Endothelial cell of umbilical vein (primary cell): ENCODE measurements around the gene PARD3B. TPM values are rescaled to one million over a fixed set of nuclear protein-coding genes. Genes with fewer than 3 reads are reported as not detected.

ENCODE experiments used
- BruUV-seq: library from RNA; stranded (reverse); fragments of 400-500 nt; replicated peaks from 2 replicates; lab custom pipeline; 2021; lab: Mats Ljungman, UMichigan
- CTCF ChIA-PET: fragments of 300-600, 350-600 bp; sonication (Branson Sonifier 250); formaldehyde crosslinking; loops from one replicate; lab custom pipeline; 2021; ENCODE audit warnings: antibody characterized with exemption, inconsistent platforms; lab: Charles Lee
- POLR2A ChIA-PET: fragments of 300-600, 350-600 bp; sonication (Branson Sonifier 250); formaldehyde crosslinking; loops from one replicate; lab custom pipeline; 2021; ENCODE audit warnings: antibody characterized with exemption, inconsistent platforms; lab: Charles Lee
- DNase-seq: peaks from one replicate; pipeline ENCODE4 v3.0.0-alpha.2; 2011; ENCODE audit warnings: low read depth, low spot score
- FAIRE-seq: peaks from 2 replicates; lab custom pipeline; 2011; peaks lifted over from hg19 to GRCh38; lab: Jason Lieb, UNC
- H2AFZ ChIP-seq: 2 replicates; pipeline ENCODE4 v1.6.0; 2012; ENCODE audit warnings: low read depth, low read length, control low read depth, inconsistent platforms
- H3K27ac ChIP-seq: 2 replicates; pipeline ENCODE4 v1.5.1; 2011; ENCODE audit warnings: low read depth, mild to moderate bottlenecking, control low read depth, low read length, moderate library complexity; ENCODE audit not compliant: insufficient read depth
- H3K27me3 ChIP-seq, 2 experiments: 2 replicates each; pipeline versions ENCODE4 v1.6.0 to v1.6.1; 2011; ENCODE audit warnings: low read length in 2 of 2, mixed read lengths in 1 of 2; ENCODE audit not compliant: control insufficient read depth in 2 of 2, insufficient read depth in 2 of 2
- H3K36me3 ChIP-seq, 2 experiments: 2 replicates in 1 of 2; 3 replicates in 1 of 2; pipeline ENCODE4 v1.5.1; 2011; ENCODE audit warnings: low read length in 2 of 2, mild to moderate bottlenecking in 1 of 2, moderate library complexity in 1 of 2; ENCODE audit not compliant: control insufficient read depth in 2 of 2, insufficient read depth in 2 of 2; ENCODE audit errors: extremely low read depth in 1 of 2
- H3K4me1 ChIP-seq: 3 replicates; pipeline ENCODE4 v1.5.1; 2011; ENCODE audit warnings: mild to moderate bottlenecking, low read length; ENCODE audit not compliant: control insufficient read depth, insufficient read depth; ENCODE audit errors: extremely low read depth
- H3K4me2 ChIP-seq: 2 replicates; pipeline ENCODE4 v1.6.1; 2011; ENCODE audit warnings: low read length, control low read depth, mixed read lengths; ENCODE audit not compliant: insufficient read depth
- H3K4me3 ChIP-seq, 3 experiments: fragments of 200-600 bp in 1 of 3; sonication (generic), shearing (Covaris generic) in 1 of 3; replicated peaks in 1 of 3; 2 replicates each; pipeline ENCODE4 v1.5.1; 2011 to 2016; ENCODE audit warnings: control low read depth in 3 of 3, low read length in 3 of 3, mild to moderate bottlenecking in 2 of 3, inconsistent platforms in 1 of 3, low read depth in 1 of 3, moderate library complexity in 1 of 3; ENCODE audit not compliant: insufficient read depth in 1 of 3
- H3K79me2 ChIP-seq: 2 replicates; pipeline ENCODE4 v1.6.0; 2012; ENCODE audit warnings: low read length, inconsistent platforms; ENCODE audit not compliant: control insufficient read depth, insufficient read depth
- H3K9ac ChIP-seq: replicated peaks from 2 replicates; pipeline ENCODE3; 2011; ENCODE audit warnings: low read length, control low read depth; ENCODE audit not compliant: insufficient read depth; ENCODE audit errors: extremely low read depth
- H3K9me1 ChIP-seq: replicated peaks from 3 replicates; pipeline ENCODE4 v1.6.0; 2011; ENCODE audit warnings: mild to moderate bottlenecking, low read length; ENCODE audit not compliant: control insufficient read depth, insufficient read depth; ENCODE audit errors: extremely low read depth
- H3K9me3 ChIP-seq: replicated peaks from 2 replicates; pipeline ENCODE4 v1.5.1; 2012; ENCODE audit warnings: low read length, inconsistent platforms; ENCODE audit not compliant: control insufficient read depth, insufficient read depth
- H4K20me1 ChIP-seq: replicated peaks from 2 replicates; pipeline ENCODE3; 2011; ENCODE audit warnings: mild to moderate bottlenecking, low read length; ENCODE audit not compliant: control insufficient read depth, insufficient read depth; ENCODE audit errors: extremely low read depth
- CTCF ChIP-seq, 2 donors: IDR thresholded peaks; 1 replicate in 1 of 2; 2 replicates in 1 of 2; pipeline ENCODE4 v1.5.1; 2011; ENCODE audit warnings: low read length in 2 of 2, mild to moderate bottlenecking in 2 of 2, moderate library complexity in 2 of 2, control low read depth in 1 of 2, inconsistent platforms in 1 of 2, low read depth in 1 of 2; ENCODE audit not compliant: insufficient read depth in 1 of 2; ENCODE audit errors: extremely low read depth in 1 of 2
- EZH2 ChIP-seq: IDR thresholded peaks from 2 replicates; pipeline ENCODE4 v1.6.1; 2012; ENCODE audit warnings: borderline replicate concordance, low read depth, mild to moderate bottlenecking, moderate library complexity, low read length, inconsistent platforms; ENCODE audit not compliant: severe bottlenecking
- FOS ChIP-seq: IDR thresholded peaks from 2 replicates; pipeline ENCODE4 v1.6.1; 2011; ENCODE audit warnings: mild to moderate bottlenecking, low read length, moderate library complexity, borderline replicate concordance; ENCODE audit not compliant: insufficient read depth
- GATA2 ChIP-seq: IDR thresholded peaks from 2 replicates; pipeline ENCODE4 v1.7.0; 2011; ENCODE audit warnings: low read depth, mild to moderate bottlenecking, moderate library complexity, mixed read lengths, low read length; ENCODE audit not compliant: insufficient read length, insufficient read depth
- JUN ChIP-seq: IDR thresholded peaks from 2 replicates; pipeline ENCODE4 v1.6.1; 2011; ENCODE audit warnings: borderline replicate concordance, low read depth; ENCODE audit not compliant: insufficient read length, insufficient read depth
- MYC ChIP-seq: IDR thresholded peaks from one replicate; pipeline ENCODE4 v1.6.1; 2011; ENCODE audit warnings: mild to moderate bottlenecking, low read depth, low read length
- POLR2A ChIP-seq: IDR thresholded peaks from 2 replicates; pipeline ENCODE4 v1.6.1; 2012; ENCODE audit warnings: low read depth, mild to moderate bottlenecking, control low read depth, low read length
- POLR2AphosphoS5 ChIP-seq: IDR thresholded peaks from 2 replicates; pipeline ENCODE4 v1.6.1; 2012; ENCODE audit warnings: low read depth, mild to moderate bottlenecking, control low read depth, low read length, moderate library complexity; ENCODE audit not compliant: insufficient read depth
- dilution Hi-C: fragments of 300-500 bp; cut with MboI; formaldehyde crosslinking; loops from one replicate; pipeline ENCODE4 v1.15.0; 2019; ENCODE audit warnings: low sequenced_read_pairs; ENCODE audit not compliant: extremely low pct_ligation_motif_present
- intact Hi-C: fragments of 100-400 bp; cut with micrococcal nuclease; formaldehyde crosslinking; loops from one replicate; pipeline ENCODE4 v1.10.0; 2022
- polyA plus RNA-seq, 4 experiments: library from polyadenylated mRNA; depleted of rRNA in 3 of 4; stranded (reverse) in 3 of 4; unstranded in 1 of 4; fragments of >200 nt; gene quantifications; 2 replicates each; pipeline versions ENCODE4 v1.2.1 to v1.2.3, GENCODE V29; 2011 to 2012; ENCODE audit warnings: missing spikeins in 1 of 4
- total RNA-seq: library from RNA; stranded (reverse); gene quantifications from 2 replicates; pipeline ENCODE4 v1.2.3, GENCODE V29; 2021
- TF ChIP-seq, protein P1 (sequence below): IDR thresholded peaks from 2 replicates; pipeline ENCODE4 v1.6.1; 2011; ENCODE audit not compliant: insufficient read depth, insufficient read length

PARD3B gene
- total and polyA plus RNA-seq, 2 donors (not counting 3 experiments of a cell fraction or from before 2014, with no cell fraction given), result 2.2 to 30.9 TPM

- no peak overlapping the region for H3K9ac ChIP-seq
- no peaks in the 10 kb centered on the region for H3K27me3 ChIP-seq
- H3K4me3 ChIP-seq, result no peak overlapping the region
- H3K36me3 ChIP-seq, result no peaks in the 10 kb centered on the region
- no peaks in the 10 kb centered on the region for H4K20me1 ChIP-seq
- intact Hi-C loops (no loop called here), dilution Hi-C loops (no loop called here)
- no peak overlapping the region for H3K4me2 ChIP-seq
- FAIRE-seq, result no peak
- no peak overlapping the region for H3K27ac ChIP-seq
- CTCF ChIA-PET, result interaction anchor here (0.8 to 1.9 kb wide), 2 partner anchors 9 to 24 kb away, joined by 3 to 4 read pairs; no protein-coding TSS in a partner anchor
- H3K4me1 ChIP-seq, result no peaks in the 10 kb centered on the region
- no peaks in the 10 kb centered on the region for H3K9me1 ChIP-seq
- H3K9me3 ChIP-seq, result no peaks in the 10 kb centered on the region
- POLR2A ChIA-PET, result no interaction called here
- no peak for DNase-seq
- H3K79me2 ChIP-seq, result no peaks in the 10 kb centered on the region
- no peak overlapping the region for H2AFZ ChIP-seq
- TF ChIP-seq CTCF (IDR thresholded peaks at IDR 0.05; ENCODE audit: extremely low read depth in 1 of 2, insufficient read depth in 1 of 2, low read depth in 1 of 2, low read length in 2 of 2) (no peak), EZH2 (no peak), GATA2 (no peak), POLR2A (no peak), FOS (no peak), JUN (no peak), POLR2AphosphoS5 (no peak), MYC (no peak)
- TF ChIP-seq, protein P1, sequence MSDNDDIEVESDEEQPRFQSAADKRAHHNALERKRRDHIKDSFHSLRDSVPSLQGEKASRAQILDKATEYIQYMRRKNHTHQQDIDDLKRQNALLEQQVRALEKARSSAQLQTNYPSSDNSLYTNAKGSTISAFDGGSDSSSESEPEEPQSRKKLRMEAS, result no peak
- BruUV-seq, result no TSS peak
Observed at GRCh38 chr2:205570648-205571047, 1025.4 kb downstream of the PARD3B start.
